Globus pallidus (tissue), 1 donor: ENCODE results near the gene ZNF503.
A peak's percentile ranks its signal among the peaks of the same experiment; 100 is the strongest.

Experiments
- DNase-seq: peaks from one replicate; pipeline ENCODE4 v3.0.0-alpha.2; 2015; ENCODE audit warnings: low spot score

The ZNF503 gene, protein sequence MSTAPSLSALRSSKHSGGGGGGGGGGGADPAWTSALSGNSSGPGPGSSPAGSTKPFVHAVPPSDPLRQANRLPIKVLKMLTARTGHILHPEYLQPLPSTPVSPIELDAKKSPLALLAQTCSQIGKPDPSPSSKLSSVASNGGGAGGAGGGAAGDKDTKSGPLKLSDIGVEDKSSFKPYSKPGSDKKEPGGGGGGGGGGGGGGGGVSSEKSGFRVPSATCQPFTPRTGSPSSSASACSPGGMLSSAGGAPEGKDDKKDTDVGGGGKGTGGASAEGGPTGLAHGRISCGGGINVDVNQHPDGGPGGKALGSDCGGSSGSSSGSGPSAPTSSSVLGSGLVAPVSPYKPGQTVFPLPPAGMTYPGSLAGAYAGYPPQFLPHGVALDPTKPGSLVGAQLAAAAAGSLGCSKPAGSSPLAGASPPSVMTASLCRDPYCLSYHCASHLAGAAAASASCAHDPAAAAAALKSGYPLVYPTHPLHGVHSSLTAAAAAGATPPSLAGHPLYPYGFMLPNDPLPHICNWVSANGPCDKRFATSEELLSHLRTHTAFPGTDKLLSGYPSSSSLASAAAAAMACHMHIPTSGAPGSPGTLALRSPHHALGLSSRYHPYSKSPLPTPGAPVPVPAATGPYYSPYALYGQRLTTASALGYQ

DNA sequence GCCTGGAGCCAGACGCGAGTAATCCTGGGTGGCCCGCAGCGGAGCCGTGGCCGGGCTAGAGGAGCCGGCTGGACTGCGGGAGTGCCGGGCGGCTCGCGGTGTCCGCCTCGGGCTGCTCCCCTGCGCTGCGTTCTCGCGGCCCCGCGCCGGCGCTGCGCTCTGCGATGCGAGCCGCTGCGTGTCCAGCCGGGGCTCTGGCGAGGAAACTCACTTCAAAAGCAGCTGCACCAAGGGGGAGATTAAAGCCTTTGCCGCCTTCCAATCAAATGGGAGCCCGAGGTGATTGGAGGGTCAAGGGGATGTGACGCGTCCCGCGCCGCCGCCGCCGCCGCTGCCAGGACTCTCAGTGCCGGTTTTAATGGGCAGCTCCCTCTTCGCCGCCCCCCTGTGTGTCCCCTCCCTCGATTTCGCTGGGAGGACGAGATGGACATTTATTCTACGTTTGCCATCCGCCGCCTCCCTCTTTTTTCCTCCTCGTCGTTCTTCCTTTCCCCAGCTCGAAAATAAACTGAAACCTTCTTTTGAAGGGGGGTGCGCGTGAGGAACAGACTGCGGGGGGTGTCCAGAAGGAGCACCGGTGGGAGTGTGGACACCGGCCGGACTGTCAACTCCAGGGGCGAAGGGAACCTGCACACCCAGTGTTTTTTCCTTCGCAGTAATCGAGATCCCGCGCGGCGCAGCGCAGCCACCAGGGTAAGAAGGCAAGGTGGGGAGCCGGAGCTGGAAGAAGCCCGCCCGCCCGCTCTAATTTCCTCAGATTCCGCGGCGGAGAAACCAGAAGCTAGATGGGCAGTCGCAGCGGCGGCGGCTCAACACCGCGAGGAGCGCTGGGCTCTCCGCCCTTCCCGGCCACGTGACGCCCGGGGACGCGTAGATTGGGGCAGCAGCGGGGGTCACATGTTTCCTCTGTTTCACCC, at the start of gene ZNF503:
TSS of gene ZNF503 (minus strand) at position 196 of the 917 bp plus-strand sequence. CDS start 345 bp downstream, outside the sequence.
- DNase-seq = peak; percentile 95

DNA sequence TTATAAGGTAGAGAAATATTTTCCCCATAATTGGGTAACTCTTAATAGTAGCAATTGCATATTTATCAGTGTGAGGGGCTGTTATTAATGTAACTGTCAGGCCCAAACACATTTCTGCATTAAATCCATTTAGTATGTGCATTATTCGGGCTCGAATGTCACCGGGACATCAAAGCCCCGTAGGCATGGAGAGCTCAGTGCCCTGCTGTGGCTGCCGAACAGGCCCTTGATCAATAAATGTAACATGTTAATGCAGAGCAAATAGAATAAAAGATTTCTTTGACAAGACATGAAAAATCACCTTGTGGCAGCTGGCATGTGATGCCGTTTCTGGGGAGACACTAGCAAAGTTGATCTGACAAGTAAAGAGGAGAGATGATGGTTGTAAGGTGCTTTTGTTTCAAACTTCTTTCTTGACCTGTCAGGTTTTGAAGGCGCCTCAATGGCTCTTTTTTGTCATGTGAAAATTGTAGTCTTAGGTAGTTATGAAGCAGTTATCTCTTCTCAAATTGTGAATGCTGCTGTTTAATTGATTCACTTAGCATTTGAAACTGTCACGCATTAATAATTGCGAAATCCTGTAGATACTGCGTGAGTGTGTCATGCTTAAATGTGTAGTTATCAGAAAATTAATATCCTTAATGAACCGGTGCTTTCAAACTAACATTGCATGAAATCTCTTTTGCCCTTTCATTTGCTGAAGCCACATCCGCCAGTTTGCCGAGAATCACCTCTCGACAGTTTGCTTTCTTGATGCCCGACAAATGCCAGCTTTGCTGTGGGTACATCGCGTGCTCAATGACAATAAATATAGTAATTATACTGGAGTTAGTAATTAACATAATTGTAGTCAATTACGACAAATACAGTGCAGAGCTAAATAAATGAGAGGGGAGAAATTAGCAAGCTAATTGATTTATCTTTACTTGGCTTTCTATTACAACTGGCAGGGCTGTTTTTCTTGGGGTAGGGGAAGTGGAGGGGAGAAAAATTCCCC, 49.4 kb upstream of the ZNF503 start:
- no peak for DNase-seq

DNA sequence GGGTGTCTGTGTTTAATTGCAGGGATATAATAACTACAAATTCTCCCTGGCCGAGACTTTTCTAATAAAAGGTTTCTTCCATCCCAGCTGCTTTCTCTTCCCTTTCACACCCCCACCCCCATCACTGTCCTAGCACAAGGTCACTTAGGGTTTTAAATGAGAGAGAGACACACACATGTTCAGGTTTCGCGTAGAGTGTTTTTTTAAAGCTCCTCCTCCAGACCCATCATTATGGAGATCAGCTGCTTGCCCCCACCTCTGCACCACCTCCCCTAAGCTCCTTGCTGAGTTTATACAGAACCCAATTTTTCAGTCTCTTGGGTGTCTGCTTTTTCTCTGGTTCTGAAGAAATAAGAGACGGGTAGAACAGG, 48.5 kb upstream of the ZNF503 start:
- DNase-seq = no peak

DNA sequence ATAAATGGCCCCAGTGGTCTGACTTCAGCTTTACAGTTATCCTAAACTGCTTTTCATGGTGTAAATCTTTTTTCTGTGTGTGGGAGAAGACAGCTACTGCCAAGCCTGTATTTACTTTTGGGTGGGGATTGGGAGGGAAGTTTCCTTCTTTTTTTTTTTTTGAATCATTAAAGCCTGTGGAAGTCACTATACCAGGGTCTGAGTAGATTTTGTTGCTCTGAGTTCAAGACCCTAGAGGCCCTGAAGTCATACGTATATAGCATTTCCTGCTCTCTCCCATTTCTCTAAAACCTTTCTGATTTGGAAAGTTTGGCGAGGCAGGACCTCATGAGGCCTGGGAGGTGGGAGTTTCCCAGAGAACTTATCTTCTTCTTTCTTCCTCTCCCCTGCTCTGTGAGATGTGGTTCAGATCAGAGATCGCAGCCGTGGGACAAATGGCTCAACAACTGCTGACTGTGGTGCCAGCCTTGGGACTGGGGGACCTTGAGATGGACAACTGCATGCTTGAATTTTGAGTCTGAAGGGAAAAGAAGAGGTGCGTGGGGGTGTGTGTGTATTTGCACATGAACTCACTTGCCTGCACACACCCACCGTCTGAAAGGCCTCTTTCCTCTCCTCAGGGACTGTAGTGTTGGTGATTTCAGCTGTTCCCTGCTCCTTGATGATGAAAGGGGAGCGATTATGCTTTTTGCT, 48.0 kb upstream of the ZNF503 start:
- no peak for DNase-seq

DNA sequence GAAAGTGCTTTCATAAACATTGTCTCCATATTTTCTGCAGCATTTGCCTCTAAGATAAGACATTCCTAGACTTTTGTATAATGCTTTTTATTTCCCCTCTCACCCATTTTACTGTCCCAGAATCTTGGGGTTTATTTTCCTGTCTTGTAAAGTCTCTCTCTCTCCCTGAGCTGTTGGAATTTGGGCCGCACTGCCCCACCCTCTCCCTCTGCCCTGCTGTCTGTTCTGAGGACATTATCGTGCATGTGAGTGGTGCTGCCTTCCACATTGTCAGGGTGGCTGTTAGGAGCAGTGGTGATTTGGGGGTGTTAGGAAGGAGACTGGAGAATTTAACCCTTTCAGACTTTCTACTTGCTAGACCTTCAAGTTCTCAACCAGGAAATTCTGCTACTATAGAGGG, 46.6 kb upstream of the ZNF503 start:
- no peak for DNase-seq

DNA sequence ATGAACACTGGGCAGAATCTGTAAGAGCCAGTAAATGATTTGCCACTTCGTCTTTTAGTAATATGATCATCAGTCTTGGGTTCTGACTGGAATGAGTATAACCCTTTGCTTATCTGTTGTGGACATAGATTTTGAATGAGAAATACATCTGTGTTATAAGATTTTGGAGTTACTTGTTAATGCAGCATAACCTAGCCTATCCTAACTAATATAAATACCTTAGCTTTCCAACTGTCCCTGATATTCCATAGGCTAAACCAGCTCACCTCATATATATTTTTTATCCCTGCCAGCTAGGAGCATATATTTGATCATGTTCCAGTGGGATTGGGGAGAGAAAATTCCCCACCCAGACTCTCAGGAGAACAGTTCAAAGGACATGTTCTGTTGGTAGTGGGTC, 44.9 kb upstream of the ZNF503 start:
- DNase-seq = no peak

DNA sequence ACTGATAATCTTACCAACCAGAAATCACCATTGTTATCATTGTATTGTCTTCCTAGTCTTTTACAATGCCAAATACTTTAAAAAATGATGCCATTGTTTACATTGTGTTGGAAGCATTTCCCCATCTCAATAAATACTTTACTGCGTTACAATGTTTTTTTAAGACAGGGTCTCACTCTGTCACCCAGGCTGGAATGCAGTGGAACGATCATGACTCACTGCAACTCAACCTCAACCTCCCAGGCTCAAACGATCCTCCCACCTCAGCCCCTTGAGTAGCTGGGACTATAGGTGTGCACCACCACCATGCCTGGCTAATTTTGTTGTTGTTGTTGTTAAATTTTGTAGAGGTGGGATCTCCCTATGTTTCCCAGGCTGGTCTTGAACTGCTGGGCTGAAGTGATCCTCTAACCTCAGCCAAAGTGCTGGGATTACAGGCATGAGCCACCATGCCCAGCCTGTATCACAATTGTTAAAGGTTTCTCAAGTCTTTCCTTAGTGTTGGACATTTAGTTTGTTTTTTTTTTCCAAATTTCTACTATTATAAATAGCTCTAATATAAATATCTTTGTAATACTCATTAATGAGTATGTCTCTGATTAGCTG, 43.3 kb upstream of the ZNF503 start:
- DNase-seq = no peak

DNA sequence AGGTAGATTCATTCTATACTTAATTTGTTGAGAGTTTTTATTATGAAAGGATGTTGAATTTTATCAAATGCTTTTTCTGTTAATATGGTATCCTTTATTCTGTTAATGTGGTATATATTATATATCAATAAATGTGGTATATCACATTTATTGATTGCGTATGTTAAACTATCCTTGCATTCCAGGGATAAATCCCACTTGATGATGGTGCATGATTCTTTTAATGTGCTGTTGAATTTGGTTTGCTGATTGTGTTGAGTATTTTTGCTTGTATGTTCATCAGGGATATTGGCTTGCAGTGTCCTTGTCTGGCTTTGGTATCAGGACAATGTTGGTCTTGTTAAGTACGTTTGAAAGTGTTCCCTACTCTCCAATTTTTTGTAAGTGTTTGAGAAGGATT, 41.8 kb upstream of the ZNF503 start:
- DNase-seq = no peak

DNA sequence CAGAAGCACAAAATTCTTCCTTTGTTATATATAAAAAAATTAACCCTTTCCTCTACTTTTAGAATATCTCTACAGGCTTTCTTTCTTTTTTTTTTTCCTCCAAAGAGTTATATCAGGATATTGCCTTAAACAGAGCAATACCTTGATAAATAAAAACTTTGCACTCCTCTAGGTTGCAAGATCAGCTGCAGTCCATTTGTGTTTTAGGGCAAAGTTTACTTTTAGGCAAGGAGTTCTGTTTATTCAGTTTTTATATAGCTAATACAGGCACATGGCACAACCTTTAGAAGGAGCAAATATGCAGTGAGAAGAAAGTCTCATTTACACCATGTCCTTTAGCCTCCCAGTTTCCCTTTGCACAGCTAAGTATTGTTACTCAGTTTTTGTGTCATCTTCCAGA, 40.1 kb upstream of the ZNF503 start:
- no peak for DNase-seq

DNA sequence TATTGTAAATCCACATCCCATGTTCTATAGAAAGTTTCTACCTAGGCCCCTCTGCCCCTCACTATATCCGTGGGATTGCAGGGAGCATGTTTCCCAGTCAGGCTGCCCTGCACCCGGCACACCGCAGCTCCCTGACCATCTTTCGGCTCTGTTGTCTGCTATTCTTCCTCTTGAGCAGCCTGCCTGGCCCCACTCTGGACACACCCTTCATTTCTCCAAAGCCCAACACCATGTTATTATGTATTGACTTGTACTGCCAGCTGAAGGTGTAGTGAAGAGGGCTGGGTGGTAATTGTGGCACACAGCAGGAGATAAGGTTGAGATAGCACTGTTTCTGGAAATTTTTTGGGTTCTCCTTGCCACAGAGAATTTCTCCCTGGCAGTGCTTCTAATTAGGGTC, 39.6 kb upstream of the ZNF503 start:
- no peak for DNase-seq

DNA sequence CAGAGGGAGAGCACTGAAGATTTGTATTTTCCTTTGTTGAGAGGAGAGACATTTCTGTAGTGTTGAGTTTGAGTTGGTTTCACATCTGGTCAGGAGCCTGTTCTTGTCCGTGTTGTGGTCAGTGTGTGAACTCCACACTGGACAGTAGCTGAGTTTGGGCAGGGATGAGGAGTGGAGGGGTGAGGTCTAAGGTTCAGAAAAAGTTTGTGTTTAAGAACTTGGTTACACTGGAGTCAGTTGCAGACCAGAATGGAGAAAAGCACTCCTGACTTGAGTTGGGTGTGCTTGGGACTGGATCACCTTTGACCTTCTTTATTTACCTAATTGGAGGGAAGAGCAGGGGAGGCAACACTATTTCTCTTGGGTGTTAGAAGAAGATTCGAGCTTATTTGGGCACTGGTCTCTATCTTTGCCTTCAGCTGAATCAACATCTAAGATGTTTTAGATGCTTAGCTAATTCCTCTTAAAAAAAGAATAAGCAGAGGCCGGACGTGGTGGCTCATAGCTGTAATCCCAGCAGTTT, 38.8 kb upstream of the ZNF503 start:
- no peak for DNase-seq

DNA sequence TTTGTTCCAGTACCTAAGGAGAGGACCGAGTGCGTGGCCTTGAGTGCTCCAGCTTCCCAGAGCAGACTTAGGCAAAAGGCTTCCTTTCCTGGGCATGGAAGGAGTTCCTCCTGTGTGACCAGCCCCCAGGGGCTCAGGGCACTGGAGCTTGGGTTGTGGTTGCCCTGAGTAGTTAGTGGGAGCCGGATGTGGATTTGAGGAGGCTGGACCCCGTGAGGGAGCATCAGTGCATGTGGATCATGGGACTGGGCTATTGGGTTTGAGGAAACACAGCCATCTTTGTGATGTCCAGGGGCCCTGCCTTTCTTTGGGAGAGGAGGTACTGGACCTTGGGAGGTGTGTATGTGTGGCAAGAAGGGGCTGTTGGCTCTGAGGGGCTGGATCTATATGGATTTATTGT, 38.2 kb upstream of the ZNF503 start:
- no peak for DNase-seq

DNA sequence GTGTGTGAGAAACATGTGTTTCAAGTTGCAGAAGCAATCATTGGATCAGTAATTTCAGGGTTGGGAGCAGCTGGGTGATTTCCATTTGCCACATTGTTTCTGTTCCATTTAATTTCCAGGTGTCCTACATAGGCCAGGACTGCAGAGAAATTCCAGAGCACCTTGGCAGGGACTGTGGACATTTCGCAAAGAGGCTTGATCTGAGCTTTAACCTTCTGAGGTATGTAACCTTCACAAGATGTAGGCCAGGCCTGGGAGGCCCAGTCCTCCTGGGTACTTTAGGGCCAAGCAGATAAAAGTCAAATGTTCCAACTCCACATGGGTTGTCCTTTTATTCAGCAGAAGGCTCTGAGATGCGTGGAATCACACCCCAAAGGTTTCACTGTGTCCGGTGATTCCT, 36.7 kb upstream of the ZNF503 start:
- no peak for DNase-seq

DNA sequence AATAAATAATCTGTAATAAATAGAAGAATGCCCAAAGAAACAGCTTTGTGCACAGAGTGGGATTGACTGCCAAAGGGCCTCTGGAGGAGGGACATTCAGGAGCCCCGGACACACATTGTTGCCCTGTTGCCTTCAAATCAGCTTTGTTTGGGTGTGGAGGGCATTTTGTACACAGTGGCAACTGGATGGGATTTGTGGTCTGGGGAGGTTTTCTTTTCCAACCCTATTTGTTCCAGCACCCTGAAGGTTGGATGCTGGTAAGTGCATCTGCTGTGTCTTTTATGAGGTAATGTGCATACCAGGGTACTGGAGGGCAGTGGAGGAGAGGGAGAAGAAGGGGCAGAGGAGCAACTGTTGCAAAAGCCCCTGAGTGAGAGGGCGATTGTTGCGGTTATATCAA, 36.1 kb upstream of the ZNF503 start:
- DNase-seq = no peak

DNA sequence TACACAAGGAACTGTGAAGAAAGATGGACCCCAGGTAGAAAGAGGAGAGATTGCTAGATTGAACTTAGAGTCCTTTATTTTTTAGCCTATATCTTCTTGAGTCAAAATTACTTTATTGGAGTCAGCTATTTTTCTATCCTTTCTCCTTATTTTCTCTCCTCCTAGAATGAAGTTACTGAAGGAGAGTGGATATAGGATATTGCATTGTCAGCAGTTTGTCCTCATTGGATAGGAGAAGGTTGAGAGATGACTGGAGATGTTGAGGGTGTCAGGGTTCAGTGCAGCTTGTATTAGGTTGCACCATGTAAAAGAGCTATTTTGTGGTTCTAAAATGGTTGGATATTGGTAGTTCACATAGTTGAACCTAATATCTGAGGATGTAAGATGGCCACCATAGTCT, 35.3 kb upstream of the ZNF503 start:
- DNase-seq = no peak

DNA sequence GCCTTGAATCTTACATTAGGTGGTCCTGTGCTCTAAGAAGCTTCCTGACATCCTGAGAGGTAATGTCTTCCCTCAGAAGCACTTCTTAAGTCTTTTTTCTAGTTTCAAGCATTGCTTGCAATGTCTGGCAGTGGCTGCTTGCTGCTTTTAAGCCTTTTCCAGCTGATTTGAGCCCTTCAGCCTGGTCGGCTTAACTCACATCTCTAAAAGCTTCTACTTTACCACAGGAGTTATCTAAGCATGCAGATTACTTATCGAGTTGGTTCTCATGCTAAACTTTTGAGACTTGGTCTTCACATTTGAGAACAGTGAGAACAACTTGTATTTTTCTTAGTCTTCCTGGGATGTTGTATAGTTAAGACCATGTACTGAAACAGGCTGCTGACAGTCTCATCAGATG, 33.7 kb upstream of the ZNF503 start:
- DNase-seq = no peak

DNA sequence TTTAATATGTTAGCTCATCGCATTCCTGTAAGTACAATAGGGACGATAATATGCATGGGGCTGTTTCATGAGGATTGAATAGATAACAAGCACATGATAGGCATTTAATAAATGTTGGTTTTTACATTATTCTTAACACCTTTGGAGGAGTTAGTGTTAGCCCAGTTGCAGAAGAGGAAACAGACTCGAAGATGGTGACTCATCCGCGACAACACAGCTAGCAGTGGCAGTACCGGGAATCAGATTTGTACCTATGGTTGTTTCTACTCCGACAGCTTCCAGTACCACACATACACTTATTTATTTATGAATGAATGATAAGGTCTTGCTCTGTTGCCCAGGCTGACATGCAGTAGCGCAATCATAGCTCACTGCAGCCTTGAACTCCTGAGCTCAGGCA, 32.7 kb upstream of the ZNF503 start:
- DNase-seq = no peak

DNA sequence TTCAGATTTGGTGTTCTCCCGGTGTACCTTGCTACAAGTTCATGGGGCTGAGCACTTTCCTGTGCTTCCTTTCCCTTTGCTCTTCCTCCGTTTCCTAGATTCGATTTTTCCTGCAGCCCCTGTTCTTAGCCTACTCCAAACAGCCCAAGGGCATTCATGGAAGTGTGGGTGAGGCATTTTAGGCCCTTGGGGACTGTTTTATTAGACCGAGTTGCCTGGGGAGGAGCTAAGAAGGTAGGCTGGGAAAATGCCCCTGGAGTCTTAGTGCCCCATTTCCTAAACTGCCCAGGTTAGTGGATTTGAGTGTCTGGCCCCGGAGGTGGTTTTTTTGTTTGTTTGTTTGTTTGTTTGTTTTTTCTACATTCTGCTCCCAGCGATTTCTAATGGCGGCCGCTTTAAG, 31.7 kb upstream of the ZNF503 start:
- no peak for DNase-seq

DNA sequence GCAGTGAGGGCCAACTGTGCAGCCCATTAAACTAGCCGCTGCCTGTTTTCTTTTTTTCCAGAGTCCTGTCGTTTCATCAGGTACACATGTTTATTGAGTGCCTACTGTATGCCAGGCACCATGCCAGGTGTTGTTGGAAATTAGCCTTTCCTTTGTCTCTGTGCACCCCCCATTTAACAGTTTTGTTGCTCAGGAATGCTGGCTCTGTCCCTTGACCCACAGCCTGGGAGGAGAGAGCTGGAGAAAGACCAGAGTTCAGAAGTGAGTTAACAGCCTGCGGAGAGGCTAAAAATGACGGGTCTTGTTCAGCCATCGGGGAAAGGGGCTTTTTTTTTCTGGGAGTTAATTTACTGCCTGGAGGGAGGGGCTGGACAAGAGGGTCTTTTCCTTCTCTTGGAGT, 31.2 kb upstream of the ZNF503 start:
- DNase-seq = no peak

DNA sequence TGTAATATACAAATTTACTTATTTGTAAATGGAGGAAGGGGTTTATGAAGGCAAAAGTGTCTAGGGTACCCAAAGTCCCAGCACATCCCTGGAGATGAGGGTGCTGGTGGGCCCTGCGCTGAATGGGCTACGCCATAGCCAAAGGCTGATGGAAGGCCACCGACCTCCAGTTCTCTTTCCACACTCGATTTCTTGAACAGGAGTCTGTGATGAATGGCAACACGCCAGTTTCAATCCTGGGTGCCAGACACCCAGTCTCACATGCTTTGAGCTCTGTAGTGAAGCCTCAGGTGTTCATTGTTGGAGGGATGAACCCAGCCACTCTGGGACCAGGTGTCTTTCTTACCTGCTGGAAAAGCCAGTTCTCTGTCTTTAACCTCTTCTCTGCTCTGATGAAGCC, 30.6 kb upstream of the ZNF503 start:
- DNase-seq = no peak
